Measurements from ENCODE around the gene SUCLG2.

The SUCLG2 gene

DNA sequence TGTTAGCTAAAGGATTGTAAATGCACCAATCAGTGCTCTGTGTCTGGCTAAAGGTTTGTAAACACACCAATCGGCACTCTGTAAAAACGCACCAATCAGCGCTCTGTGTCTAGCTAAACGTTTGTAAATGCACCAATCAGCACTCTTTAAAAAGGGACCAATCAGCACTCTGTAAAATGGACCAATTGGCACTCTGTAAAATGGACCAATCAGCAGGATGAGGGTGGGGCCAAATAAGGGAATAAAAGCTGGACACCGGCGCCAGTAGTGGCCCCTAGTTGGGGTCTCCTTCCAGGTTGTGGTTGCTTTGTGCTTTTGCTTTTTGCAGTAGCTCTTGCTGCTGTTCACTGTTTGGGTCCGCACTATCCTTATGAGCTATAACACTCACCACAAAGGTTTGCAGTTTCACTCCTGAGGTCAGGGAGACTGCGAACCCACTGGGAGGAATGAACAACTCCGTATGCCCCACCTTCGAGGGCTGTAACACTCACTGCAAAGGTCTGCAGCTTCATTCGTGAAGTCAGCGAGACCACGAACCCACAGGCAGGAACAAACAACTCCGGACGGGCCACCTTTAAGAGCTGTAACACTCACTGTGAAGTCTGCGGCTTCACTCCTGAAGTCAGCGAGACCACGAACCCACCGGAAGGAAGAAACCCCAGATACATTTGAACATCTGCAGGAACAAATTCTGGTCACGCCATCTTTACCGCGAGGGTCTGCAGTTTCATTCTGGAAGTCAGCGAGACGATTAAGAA lies 1.1 kb upstream of the SUCLG2 start:
- no peak for TF ChIP-seq CTCF (IDR thresholded peaks at IDR 0.05; ENCODE audit: control extremely low read depth, extremely low read depth, low read depth, missing control alignments)
- ChIA-PET CTCF (interaction anchor here (0.8 to 1.8 kb wide), 8 partner anchors 9 to 541 kb away, joined by 3 to 9 read pairs (median 3); no protein-coding TSS in a partner anchor), POLR2A (interaction anchor here (0.6 to 0.8 kb wide), 2 partner anchors 222 to 266 kb away, joined by 3 to 6 read pairs; no protein-coding TSS in a partner anchor)
- no peak for DNase-seq (ENCODE audit: extremely low spot score)

DNA sequence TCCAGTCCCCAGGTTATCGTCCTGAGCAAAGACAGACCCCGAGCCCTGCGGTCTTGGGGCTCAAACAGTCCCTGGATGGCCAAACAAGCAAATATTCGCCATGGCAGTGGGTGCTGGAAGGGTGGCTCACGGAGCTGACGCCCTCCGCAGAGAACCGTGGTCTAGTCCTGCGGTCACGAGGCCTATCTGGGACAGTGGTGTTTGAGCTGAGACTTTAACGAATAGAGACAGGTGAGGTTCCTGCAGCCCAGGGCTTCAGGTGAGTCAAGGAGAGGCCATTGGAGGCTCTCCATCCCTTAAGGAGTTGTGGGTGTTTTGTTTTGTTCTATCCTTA lies 399 bp upstream of the SUCLG2 start:
- no peak for TF ChIP-seq CTCF (IDR thresholded peaks at IDR 0.05; ENCODE audit: control extremely low read depth, extremely low read depth, low read depth, missing control alignments)
- ChIA-PET CTCF (interaction anchor here (0.8 to 1.8 kb wide), 6 partner anchors 10 to 541 kb away, joined by 3 to 9 read pairs (median 3); no protein-coding TSS in a partner anchor), POLR2A (interaction anchor here (0.6 to 0.8 kb wide), 2 partner anchors 266 to 657 kb away, joined by 3 to 5 read pairs; partner anchors contain the start of gene KBTBD8)
- DNase-seq (ENCODE audit: extremely low spot score) = no peak

GRCh38 chr3:67653425-67654098 lies 850 bp downstream of the SUCLG2 start:
- TF ChIP-seq CTCF (IDR thresholded peaks at IDR 0.05; ENCODE audit: control extremely low read depth, extremely low read depth, low read depth, missing control alignments) = no peak
- CTCF ChIA-PET = no interaction called here
- DNase-seq (ENCODE audit: extremely low spot score) = no peak
- POLR2A ChIA-PET = no interaction called here

GRCh38 chr3:67650084-67650483 lies 4.3 kb downstream of the SUCLG2 start:
- ChIA-PET POLR2A (no interaction called here), CTCF (interaction anchor here (1.4 kb wide), 1 partner anchor 10 kb away, joined by 3 read pairs; no protein-coding TSS in a partner anchor)
- no peak for TF ChIP-seq CTCF (IDR thresholded peaks at IDR 0.05; ENCODE audit: control extremely low read depth, extremely low read depth, low read depth, missing control alignments)
- no peak for DNase-seq (ENCODE audit: extremely low spot score)

DNA sequence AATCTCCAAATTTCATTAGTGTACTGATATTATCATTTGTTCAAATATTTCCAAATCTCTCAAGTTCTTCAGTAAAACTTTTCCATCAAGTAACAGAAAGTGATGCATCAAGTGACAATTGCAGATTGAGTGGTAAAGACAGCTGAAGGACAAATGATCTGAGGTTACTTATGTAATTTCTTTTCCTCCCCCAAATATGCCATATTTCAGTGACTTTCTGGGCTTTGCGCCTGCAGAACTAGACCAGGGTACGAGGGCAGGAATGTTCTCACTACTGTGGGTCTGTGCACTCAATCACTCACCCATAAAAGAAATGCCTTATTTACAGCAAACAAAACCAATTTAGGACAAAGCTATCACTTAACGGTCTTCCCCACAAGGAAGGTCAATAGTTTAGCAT lies 4.7 kb downstream of the SUCLG2 start:
- no peak for TF ChIP-seq CTCF (IDR thresholded peaks at IDR 0.05; ENCODE audit: control extremely low read depth, extremely low read depth, low read depth, missing control alignments)
- CTCF ChIA-PET = interaction anchor here (1.4 kb wide), 1 partner anchor 9 kb away, joined by 3 read pairs; no protein-coding TSS in a partner anchor
- POLR2A ChIA-PET = no interaction called here
- no peak for DNase-seq (ENCODE audit: extremely low spot score)

DNA sequence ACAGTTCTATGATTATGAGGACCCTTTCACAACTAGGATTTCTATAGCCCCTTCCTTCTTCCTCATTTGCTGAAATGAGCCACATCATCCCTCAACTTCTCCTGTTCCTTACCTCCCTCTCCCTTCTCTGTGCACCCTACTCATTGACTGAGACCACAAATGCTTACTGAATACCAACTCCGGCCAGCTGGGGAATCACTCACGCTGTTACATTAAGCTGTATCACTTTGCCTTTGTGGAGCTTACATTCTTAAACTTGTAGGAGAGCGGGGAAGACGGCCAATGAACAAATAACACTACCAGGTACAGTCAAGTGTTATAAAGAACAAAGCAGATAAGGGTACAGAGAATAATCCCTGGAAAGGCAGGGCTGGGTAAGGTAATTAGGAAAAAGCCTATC lies 5.7 kb downstream of the SUCLG2 start:
- ChIA-PET POLR2A (no interaction called here), CTCF (interaction anchor here (0.9 kb wide), 1 partner anchor 11 kb away, joined by 3 read pairs; no protein-coding TSS in a partner anchor)
- DNase-seq (ENCODE audit: extremely low spot score) = no peak
- no peak for TF ChIP-seq CTCF (IDR thresholded peaks at IDR 0.05; ENCODE audit: control extremely low read depth, extremely low read depth, low read depth, missing control alignments)
